K562 (cell line): ENCODE results near the gene CSNK2A1. TPM values are rescaled to one million over a fixed set of nuclear protein-coding genes. Genes with fewer than 3 reads are reported as not detected.

Experiments used
- ATF2 ChIP-seq: sonication (generic); formaldehyde crosslinking; IDR thresholded peaks from 2 replicates; pipeline ENCODE4 v1.8.1; 2022; ENCODE audit warnings: missing genetic modification reagents
- PTRF ChIP-seq: fragments of 450-650 bp; IDR thresholded peaks from 2 replicates; pipeline ENCODE4 v1.6.1; 2016; ENCODE audit warnings: mild to moderate bottlenecking, missing genetic modification characterization, missing compliant biosample characterization
- RHOXF2B ChIP-seq: fragments of 250-450 bp; sonication (Bioruptor Pico); conservative IDR thresholded peaks from 2 replicates; pipeline ENCODE4 v1.5.1; 2021
- SOX6 ChIP-seq: fragments of 450-650 bp; IDR thresholded peaks from 2 replicates; pipeline ENCODE4 v1.6.1; 2014; ENCODE audit warnings: mild to moderate bottlenecking
- STAT5A ChIP-seq: IDR thresholded peaks from 2 replicates; pipeline ENCODE4 v1.6.1; 2012; ENCODE audit warnings: low read length, inconsistent platforms, borderline replicate concordance
- ZNF740 ChIP-seq, 3 experiments: fragments of 200-800 bp in 1 of 3; sonication (Bioruptor generic) in 1 of 3; sonication (generic) in 1 of 3; formaldehyde crosslinking in 1 of 3; IDR thresholded peaks; 2 replicates each; pipeline versions ENCODE4 v1.6.1 to v1.8.0; 2016 to 2022; ENCODE audit warnings: mild to moderate bottlenecking in 2 of 3, missing compliant biosample characterization in 2 of 3, missing genetic modification characterization in 2 of 3, missing genetic modification reagents in 1 of 3
- polyA plus RNA-seq, 8 experiments: library from polyadenylated mRNA; depleted of rRNA in 4 of 8; stranded (reverse) in 5 of 8; unstranded in 3 of 8; fragments of >200 nt; fragmentation: Nextera tagmentation in 2 of 8; fragmentation: Illumina TruSeq in 1 of 8; extraction: Ambion mirVana in 2 of 8; extraction: Trizol in 1 of 8; gene quantifications; 2 replicates each; pipeline versions ENCODE4 v1.2.1 to v1.2.3, GENCODE V29; 2011 to 2014; ENCODE audit warnings: inconsistent platforms in 1 of 8, missing spikeins in 1 of 8
- total RNA-seq, 7 experiments: library from RNA; depleted of rRNA in 6 of 7; stranded (reverse); fragments of >200 nt in 6 of 7; fragmentation: Illumina TruSeq in 2 of 7; extraction: Trizol in 2 of 7; gene quantifications; 2 replicates each; pipeline versions ENCODE4 v1.2.1 to v1.2.3, GENCODE V29; 2011 to 2021; ENCODE audit warnings: low replicate concordance in 1 of 7
- TF ChIP-seq, protein P1 (sequence below): sonication (generic); IDR thresholded peaks from 2 replicates; pipeline ENCODE4 v1.6.1; 2016

Gene CSNK2A1
- total and polyA plus RNA-seq, 9 of the 15 experiments (the other 6 are each of a cell fraction or from before 2014, with no cell fraction given): 71.0 to 251 (median 103) TPM

GRCh38 chr20:542777-543368, 717 bp downstream of the CSNK2A1 start (continued):
- no peak for TF ChIP-seq ATF2
- no peak for TF ChIP-seq SOX6
- TF ChIP-seq RHOXF2B: no peak
- TF ChIP-seq, protein P1, sequence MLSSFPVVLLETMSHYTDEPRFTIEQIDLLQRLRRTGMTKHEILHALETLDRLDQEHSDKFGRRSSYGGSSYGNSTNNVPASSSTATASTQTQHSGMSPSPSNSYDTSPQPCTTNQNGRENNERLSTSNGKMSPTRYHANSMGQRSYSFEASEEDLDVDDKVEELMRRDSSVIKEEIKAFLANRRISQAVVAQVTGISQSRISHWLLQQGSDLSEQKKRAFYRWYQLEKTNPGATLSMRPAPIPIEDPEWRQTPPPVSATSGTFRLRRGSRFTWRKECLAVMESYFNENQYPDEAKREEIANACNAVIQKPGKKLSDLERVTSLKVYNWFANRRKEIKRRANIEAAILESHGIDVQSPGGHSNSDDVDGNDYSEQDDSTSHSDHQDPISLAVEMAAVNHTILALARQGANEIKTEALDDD: peak; percentile 83
- 0 out of 2 replicates have a peak, but pooled peaks have one; percentile 26 for TF ChIP-seq ZNF740 (CRISPR knock-in tag; IDR thresholded peaks at IDR 0.05)
- TF ChIP-seq ZNF740 (tag; IDR thresholded peaks at IDR 0.05): peak in 1 of 2 experiments; percentile 50; a peak in 1 of 4 replicates
- no peak for TF ChIP-seq STAT5A
- no peak for TF ChIP-seq PTRF
- TF ChIP-seq, all 486 proteins: peak for 5
